Measurements from ENCODE around the gene CREB3L2.
"Not testable (repeated sequence)": the region's sequence is repeated elsewhere in the genome, so short reads cannot be mapped to it uniquely, and the experiment has no call there.

The CREB3L2 gene

DNA sequence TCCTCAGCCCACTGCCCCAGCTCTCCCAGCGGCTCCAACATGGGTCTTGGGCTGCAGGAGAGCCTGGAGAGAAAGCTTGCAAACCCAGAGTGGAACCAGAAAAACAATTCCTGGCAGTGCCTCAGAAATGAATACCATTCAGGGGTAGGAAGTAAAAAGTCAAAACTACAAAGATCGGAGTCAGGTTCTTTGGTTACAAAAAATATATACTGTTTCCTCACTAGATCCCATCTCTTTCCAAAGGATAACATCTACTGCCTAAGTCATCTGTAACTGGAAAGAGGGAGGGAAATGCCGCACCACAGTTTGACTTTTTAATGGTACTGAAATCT lies 14.9 kb downstream of the CREB3L2 start:
- TF ChIP-seq, protein P1, sequence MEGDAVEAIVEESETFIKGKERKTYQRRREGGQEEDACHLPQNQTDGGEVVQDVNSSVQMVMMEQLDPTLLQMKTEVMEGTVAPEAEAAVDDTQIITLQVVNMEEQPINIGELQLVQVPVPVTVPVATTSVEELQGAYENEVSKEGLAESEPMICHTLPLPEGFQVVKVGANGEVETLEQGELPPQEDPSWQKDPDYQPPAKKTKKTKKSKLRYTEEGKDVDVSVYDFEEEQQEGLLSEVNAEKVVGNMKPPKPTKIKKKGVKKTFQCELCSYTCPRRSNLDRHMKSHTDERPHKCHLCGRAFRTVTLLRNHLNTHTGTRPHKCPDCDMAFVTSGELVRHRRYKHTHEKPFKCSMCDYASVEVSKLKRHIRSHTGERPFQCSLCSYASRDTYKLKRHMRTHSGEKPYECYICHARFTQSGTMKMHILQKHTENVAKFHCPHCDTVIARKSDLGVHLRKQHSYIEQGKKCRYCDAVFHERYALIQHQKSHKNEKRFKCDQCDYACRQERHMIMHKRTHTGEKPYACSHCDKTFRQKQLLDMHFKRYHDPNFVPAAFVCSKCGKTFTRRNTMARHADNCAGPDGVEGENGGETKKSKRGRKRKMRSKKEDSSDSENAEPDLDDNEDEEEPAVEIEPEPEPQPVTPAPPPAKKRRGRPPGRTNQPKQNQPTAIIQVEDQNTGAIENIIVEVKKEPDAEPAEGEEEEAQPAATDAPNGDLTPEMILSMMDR (IDR thresholded peaks at IDR 0.05; ENCODE audit: low read depth, low read length, missing control alignments) = no peak
- no peak for DNase-seq (ENCODE audit: low read depth)
- H3K4me3 ChIP-seq (ENCODE audit: low read depth, low read length) = no peak overlapping the region
- in situ Hi-C loops (cut with HindIII; ENCODE audit: low sequenced_read_pairs) = no loop called here

- TF ChIP-seq, protein P1 (IDR thresholded peaks at IDR 0.05; ENCODE audit: low read depth, low read length, missing control alignments) = no peak
- in situ Hi-C loops (cut with HindIII; ENCODE audit: low sequenced_read_pairs) = no loop called here
- no peak for DNase-seq (ENCODE audit: low read depth)
- no peak overlapping the region for H3K4me3 ChIP-seq (ENCODE audit: low read depth, low read length)
These were observed 15.5 kb downstream of the CREB3L2 start for GRCh38 chr7:137986252-137987017.

DNA sequence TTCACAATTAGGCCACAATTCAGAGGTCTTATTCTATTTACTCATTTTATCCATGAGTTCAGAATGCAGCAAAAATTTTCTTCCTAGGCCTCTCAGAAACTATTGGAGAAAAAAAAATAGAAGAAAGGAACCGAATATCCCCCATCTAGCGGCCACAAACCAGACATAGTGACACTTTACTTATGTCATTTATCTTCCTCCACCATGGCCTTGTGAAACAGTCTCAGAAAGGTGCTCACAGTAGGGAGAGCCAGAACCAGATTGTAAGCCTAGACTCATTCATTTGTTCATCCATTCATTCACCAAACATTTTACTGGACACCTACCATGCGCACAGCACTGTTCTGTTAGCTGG lies 16.0 kb downstream of the CREB3L2 start:
- TF ChIP-seq, protein P1 (IDR thresholded peaks at IDR 0.05; ENCODE audit: low read depth, low read length, missing control alignments) = no peak
- no peak for DNase-seq (ENCODE audit: low read depth)
- in situ Hi-C loops (cut with HindIII; ENCODE audit: low sequenced_read_pairs) = no loop called here
- no peak overlapping the region for H3K4me3 ChIP-seq (ENCODE audit: low read depth, low read length)

DNA sequence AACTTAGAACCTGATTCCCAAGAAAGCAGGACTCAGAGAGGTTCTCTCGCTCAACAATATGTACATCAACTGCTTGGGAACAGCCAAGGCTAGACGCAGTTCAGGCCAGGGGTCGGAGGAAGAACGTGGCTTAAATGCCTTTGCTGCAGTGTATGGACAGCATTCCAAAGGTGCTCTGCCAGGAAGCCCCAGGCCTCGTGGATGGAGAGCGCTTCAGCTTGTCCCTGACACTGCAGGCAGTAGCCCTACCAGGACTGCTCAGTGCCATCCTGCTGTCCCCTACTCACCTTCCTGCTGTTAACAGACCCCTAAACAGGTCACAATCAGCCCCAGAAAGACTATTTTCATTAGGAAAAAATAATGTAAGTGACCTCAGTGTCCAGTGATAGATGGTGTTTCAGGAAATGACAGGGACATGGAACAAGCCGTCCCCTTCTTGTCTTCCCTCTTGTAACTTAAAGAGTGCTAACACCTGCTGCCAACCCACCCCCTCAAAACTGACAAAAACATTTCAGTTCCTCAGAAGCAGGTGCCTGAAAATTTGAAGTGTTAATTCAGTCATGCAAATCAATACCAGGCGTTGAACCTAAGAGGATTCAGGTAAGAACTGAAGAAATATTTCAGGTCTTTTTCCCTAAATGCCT lies 16.5 kb downstream of the CREB3L2 start:
- DNase-seq (ENCODE audit: low read depth) = no peak
- in situ Hi-C loops (cut with HindIII; ENCODE audit: low sequenced_read_pairs) = no loop called here
- TF ChIP-seq, protein P1 (IDR thresholded peaks at IDR 0.05; ENCODE audit: low read depth, low read length, missing control alignments) = no peak
- H3K4me3 ChIP-seq (ENCODE audit: low read depth, low read length) = no peak overlapping the region

GRCh38 chr7:137984181-137985041 lies 17.5 kb downstream of the CREB3L2 start:
- TF ChIP-seq, protein P1 (IDR thresholded peaks at IDR 0.05; ENCODE audit: low read depth, low read length, missing control alignments) = no peak
- no peak for DNase-seq (ENCODE audit: low read depth)
- in situ Hi-C loops (cut with HindIII; ENCODE audit: low sequenced_read_pairs) = no loop called here
- H3K4me3 ChIP-seq (ENCODE audit: low read depth, low read length) = no peak overlapping the region

DNA sequence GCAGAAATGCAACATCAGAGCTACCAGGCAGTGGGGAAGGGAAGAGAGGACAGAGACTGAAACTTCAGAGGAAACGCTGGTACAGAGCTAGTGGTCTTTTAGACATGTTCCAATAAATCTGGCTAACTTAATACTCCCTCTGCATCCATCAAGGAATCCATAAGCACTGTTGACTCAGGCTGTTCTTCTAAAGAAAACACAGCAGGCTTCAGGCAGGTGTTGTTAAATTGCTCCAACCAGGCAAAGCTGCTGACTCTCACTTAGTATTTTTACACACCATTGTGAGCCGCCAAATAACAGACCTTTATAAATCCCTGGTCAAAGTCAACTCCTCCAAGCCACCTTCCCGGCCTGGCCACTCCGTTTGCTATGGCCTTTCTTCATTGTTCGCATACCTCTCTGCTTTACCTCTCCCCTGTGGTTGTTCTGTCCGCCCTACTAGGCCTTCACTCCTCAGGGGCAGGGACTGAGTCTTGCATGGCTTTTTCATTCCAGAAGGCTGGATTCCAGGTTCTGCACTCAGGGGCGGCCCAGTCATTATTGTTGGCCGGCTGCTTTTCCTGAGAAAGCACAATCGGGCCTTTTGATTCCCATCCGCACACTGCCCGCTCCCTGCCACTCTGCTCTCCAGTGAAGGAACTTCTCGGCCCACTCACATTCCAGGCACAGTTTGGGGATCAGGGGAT lies 18.4 kb downstream of the CREB3L2 start:
- in situ Hi-C loops (cut with HindIII; ENCODE audit: low sequenced_read_pairs) = no loop called here
- no peak overlapping the region for H3K4me3 ChIP-seq (ENCODE audit: low read depth, low read length)
- TF ChIP-seq, protein P1 (IDR thresholded peaks at IDR 0.05; ENCODE audit: low read depth, low read length, missing control alignments) = no peak
- no peak for DNase-seq (ENCODE audit: low read depth)

DNA sequence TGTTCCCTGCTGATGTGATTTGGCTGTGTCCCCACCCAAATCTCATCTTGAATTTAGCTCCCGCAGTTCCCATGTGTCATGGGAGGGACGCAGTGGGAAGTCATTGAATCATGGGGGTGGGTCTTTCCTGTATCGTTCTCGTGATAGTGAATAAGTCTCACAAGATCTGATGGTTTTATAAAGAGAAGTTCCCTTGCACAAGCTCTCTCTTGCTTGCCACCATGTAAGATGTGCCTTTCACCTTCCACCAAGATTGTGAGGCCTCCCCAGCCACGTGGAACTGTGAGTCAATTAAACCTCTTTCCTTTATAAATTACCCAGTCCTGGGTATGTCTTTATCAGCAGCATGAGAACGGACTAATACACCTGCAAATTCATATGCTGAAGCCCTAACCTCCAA lies 19.5 kb downstream of the CREB3L2 start:
- H3K4me3 ChIP-seq (ENCODE audit: low read depth, low read length); DNase-seq (ENCODE audit: low read depth); in situ Hi-C loops (cut with HindIII; ENCODE audit: low sequenced_read_pairs): not testable (repeated sequence)
